ENCODE data around the gene TRPM7.
"Not testable (repeated sequence)": the region's sequence is repeated elsewhere in the genome, so short reads cannot be mapped to it uniquely, and the experiment has no call there.

Gene TRPM7, protein sequence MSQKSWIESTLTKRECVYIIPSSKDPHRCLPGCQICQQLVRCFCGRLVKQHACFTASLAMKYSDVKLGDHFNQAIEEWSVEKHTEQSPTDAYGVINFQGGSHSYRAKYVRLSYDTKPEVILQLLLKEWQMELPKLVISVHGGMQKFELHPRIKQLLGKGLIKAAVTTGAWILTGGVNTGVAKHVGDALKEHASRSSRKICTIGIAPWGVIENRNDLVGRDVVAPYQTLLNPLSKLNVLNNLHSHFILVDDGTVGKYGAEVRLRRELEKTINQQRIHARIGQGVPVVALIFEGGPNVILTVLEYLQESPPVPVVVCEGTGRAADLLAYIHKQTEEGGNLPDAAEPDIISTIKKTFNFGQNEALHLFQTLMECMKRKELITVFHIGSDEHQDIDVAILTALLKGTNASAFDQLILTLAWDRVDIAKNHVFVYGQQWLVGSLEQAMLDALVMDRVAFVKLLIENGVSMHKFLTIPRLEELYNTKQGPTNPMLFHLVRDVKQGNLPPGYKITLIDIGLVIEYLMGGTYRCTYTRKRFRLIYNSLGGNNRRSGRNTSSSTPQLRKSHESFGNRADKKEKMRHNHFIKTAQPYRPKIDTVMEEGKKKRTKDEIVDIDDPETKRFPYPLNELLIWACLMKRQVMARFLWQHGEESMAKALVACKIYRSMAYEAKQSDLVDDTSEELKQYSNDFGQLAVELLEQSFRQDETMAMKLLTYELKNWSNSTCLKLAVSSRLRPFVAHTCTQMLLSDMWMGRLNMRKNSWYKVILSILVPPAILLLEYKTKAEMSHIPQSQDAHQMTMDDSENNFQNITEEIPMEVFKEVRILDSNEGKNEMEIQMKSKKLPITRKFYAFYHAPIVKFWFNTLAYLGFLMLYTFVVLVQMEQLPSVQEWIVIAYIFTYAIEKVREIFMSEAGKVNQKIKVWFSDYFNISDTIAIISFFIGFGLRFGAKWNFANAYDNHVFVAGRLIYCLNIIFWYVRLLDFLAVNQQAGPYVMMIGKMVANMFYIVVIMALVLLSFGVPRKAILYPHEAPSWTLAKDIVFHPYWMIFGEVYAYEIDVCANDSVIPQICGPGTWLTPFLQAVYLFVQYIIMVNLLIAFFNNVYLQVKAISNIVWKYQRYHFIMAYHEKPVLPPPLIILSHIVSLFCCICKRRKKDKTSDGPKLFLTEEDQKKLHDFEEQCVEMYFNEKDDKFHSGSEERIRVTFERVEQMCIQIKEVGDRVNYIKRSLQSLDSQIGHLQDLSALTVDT (N-terminal part only)

DNA sequence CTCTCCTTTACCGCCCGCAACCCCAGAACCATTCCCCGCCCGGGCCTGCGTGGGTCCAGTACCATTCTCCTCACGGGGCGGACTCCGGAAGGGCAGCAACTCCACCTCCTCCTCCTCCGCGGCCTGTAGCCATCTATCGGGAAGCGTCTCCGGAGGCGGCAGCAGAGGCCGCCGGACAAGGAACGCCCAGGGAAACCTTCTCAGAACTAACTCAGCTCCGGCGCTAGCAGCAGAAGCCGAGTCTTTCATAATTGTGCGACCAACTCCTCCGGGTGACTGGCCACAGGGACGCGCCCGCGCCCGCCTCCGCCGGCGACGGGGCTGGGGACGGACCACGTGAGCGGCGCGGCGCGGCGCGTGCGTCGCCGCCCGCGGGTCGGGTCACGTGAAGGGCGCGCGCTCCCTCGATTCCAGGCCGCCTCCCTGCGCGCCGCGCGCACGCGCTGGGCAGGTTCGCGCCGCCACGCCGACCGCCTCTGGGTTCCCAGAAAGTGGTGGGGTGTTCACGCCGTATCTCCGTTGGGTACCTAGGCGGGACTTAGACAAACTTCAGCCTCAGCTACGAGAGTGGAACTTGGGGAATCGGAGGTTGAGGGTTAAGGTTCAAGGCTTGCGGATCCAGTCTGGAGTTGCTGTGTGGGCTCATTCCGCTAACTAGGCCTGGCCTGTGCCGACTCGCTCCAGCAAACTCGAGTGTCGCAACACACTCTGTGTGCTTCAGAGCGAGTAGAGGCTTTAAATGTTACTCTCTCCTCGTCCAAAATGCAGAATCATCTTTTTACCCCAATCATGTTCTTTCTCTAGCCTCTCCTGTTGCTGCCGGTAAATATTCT is at the start of gene TRPM7:
TRPM7 (minus strand) TSS at position 329 of the 833 bp plus-strand sequence; CDS start at position 65, 264 bp downstream.
- DNase-seq = peak; percentile 57

DNA sequence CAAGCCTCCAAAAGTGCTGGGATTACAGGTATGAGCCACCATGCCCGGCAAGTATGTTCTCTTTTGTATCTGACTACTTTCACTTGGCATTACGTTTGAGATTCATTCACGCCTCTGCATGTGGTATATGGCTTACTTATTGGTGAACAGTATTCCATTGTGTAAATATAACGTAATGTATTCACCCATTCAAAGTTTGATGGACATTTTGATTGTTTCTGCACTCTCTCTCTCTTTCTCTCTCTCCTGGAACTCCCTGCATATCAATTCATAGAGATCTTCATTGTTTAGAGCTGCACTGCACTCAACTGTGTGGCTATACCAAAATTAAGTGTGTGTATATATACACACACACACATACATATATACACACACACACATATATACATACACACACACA is 48.6 kb upstream of the TRPM7 start:
- no peak for DNase-seq

GRCh38 chr15:50726315-50726714 is 39.7 kb upstream of the TRPM7 start:
- DNase-seq = no peak

GRCh38 chr15:50718700-50719125 is 32.1 kb upstream of the TRPM7 start:
- DNase-seq = no peak

DNA sequence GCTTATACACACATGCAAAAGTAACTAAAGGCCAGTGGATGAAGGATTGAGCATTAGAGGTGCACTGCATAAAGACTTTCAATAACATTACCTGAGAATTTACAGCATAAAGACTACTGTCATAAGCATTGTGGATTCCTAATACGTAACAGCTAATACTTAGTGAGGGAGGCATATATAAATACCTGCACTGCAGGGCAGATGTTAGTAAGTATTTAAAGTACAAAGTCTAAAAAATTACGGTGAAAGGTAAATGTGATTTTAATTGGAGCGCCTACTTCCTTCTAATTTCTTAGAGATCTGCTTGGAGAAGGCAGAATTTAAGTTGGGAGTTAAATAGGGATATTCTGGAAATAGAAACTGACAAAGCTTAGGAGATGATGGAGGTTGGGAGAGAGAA is 25.4 kb upstream of the TRPM7 start:
- no peak for DNase-seq

DNA sequence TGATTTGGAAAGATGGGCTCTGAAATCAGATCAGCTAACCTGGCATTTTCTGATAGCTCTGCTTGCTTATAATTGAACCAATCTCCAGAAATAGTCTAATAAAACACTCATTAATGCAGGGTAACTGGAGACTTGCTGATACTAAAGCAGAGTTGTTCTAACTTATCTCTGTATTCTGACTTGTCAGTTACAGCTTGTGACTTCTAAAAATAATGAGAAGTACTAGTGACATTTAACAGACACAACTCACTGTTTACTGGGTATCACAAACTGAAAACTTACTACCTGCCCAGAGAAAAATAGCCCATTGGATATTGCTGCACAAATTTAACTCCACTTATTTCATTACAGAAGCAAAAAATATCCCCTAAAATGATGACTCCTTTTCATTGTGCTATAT is 24.0 kb upstream of the TRPM7 start:
- DNase-seq = no peak

- DNase-seq = no peak
These were observed 21.4 kb upstream of the TRPM7 start for GRCh38 chr15:50707878-50708427.

DNA sequence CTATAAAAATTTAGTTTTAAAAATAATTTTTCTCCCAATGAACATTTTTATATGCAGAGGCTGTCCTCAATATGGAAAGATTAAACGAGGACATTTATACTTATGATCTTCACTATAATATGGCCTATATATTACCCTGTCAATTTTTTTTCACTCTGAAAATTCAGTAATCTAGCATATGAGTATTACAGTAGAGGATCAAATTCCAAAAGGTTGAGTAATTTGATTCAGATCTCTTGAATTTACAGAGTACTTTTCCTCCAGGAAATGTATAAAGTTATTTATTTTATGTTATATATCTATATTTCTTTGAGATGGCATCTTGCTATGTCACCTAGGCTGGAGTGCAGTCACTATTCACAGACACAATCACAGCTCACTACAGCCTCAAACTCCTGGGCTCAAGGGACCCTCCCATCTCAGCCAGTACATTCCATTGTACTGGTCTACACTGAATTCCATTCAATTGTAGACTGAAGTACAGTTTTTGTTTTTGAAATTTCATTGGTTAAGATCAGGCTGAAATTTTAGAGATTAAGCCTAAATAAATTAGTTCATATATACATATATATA is 16.3 kb upstream of the TRPM7 start:
- no peak for DNase-seq

DNA sequence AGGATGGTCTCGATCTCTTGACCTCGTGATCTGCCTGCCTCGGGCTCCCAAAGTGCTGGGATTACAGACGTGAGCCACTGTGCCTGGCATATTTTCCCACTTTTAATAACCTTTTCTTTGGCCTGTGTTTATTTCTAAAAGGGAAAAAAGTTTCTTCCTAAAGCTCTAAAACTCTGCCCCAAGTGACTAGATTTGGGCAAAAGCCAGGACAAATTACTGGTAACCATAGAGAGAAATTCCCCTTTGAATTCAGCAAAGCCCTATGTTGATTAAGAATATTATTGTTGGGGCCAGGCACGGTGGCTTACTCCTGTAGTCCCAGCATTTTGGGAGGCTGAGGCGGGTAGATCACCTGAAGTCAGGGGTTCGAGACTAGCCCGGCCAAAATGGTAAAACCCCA is 11.5 kb upstream of the TRPM7 start:
- no peak for DNase-seq

GRCh38 chr15:50697109-50697797 is 10.7 kb upstream of the TRPM7 start:
- DNase-seq = no peak

GRCh38 chr15:50694634-50695165 is 8.1 kb upstream of the TRPM7 start:
- DNase-seq = not testable (repeated sequence)

DNA sequence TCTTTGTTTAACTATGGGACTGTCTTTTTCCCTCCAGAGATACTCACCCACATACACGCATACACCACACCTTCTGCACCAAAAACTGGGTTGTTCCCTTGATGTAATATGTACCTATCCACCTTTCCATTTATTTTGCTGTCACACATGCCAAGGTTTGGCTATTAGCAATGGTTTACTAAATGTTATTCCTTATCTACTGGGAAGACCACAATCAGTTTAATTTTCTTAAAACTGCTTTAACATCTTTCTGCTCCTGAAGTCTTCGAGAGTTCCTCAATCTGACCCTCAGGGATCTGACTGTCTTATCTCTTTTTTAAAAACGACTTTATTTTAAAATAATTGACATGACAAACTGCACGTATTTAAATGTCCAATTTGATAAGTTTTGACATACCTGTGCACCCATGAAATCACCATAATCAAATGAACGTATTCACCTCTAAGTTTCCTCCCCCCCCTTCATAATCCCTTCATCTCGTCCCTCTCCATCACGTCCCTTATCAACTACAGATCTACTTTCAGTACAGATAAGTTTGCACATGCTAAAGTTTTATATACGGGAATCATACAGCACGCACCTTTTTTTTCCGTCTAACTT is 805 bp upstream of the TRPM7 start:
- no peak for DNase-seq

DNA sequence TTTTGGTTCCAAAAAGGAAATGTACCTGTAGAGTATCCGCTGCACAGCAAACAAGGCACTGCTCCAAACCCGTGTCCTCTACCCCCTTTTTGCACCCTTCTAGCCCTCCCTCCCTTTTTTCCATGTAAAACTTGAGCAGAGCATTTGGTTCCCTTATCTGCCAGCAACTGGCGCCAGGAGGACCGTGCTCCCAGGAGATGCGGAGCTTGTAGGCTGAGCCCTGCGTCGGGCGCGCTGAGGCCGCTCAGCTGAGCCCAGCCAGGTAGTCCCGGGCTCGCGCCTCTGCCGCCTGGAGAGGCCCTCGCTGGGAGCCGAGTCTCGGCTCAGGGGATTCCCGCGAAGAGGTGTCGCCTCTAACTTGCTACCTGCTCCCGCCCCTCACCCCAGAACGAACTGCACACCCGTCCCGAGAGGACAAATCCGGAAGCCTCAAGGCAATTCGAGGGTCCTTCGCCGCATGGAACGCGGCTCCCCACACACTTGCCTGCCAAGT is 575 bp downstream of the TRPM7 start:
- DNase-seq = peak; percentile 17

DNA sequence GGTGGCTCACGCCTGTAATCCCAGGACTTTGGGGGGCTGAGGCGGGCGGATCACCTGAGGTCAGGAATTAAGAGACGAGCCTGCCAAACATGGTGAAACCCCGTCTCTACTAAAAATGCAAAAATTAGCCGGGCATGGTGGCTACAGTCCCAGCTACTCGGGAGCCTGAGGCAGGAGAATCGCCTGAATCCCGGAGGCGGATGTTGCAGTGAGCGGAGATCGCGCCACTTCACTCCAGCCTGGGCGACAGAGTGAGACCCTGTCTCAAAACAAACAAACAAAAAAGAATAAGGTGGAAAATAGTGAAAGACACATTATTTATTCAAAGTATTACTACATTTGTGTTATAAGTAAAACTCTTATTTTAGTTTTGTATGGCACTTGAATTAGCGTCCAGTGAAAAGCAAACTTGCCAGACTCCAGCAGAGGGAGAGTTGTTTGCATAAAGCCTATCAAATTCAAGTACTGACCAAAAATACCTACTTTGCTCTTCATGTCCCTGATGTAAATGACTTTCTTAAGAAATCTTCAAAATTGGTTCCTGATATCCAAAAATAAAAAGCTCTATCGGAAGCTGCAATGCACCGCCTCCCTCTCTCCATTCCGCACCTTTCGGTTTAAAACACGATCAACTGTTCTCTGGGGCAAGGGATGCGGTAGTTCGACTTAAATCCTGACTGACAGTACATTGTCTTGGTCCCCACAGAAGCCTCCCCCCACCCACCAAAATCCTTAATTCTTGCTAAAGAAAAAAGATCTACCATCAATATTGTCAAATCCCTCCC is 1.2 kb downstream of the TRPM7 start:
- DNase-seq = no peak

DNA sequence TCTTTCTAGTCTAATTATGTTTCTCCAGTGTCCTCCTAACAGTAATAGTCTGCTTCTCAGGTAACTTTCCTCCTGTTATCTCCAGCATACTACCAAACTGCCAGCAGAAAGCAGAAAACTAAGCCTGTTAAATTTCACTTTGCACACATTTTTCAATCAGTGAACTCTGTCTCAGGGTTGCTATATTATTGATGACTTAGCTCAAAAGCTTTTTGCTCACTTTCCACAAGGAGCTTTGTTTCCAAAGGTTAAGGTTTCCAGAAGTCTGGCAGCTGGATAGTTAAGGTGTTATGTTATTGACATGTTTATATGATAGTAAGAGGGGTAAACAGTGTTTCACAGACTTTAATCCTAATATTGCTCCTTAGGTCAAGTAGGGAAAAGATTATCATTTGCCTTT is 5.1 kb downstream of the TRPM7 start:
- DNase-seq = no peak

DNA sequence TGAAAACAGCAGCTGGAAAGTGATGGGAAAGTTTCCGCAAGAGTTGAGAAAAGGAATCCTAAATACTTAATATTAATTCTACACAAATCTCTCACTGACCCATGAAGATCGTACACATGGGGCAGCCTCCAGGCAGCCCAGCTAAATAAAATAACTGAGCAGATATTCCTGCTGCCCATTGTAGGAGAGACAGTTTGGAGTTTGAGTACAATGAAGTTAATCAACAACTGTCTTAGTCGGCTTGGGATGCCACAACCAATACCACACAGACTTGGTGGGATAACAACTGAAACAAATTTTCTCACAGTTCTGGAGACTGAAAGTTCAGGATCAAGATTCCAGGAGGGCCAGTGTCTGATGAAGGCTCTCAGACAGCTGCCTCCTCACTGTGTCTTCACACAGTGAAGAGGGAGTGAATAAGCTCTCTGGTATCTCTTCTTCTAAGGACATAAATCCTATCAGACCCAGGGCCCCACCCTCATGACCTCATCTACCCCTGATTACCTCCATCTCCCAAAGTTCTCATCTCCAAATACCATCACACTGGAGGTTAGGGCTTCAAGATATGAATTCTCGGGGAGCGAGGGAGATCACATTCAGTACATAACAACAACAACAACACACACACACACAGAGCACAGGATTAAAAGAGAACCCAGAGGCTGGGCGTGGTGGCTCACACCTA is 9.7 kb downstream of the TRPM7 start:
- no peak for DNase-seq

GRCh38 chr15:50675535-50676144 is 11.0 kb downstream of the TRPM7 start:
- DNase-seq = no peak

DNA sequence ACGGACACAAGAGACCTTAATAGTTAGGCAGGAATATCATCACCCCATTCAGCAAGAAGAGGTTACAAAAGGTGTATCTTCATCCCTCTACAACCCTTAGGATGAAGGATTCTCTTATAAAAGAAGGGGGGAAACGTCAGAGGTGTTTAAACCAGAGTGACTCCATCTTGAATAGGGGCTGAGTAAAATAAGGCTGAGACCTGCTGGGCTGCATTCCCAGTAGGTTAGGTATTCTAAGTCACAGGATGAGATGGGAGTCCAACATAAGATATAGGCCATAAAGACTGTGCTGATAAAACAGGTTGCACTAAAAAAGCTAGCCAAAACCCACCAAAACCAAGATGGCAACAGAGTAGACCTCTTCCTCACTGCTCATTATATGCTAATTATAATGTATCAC is 16.5 kb downstream of the TRPM7 start:
- no peak for DNase-seq
